Skeletal muscle tissue (tissue), 4 donors: ENCODE data around the gene ISYNA1. TPM values are rescaled to one million over a fixed set of nuclear protein-coding genes. Genes with fewer than 3 reads are reported as not detected.
A peak's percentile ranks its signal among the peaks of the same experiment; 100 is the strongest.

Experiments
- H3K27ac ChIP-seq: one replicate; pipeline ENCODE4 v1.7.0; 2013; ENCODE audit warnings: mild to moderate bottlenecking, low read depth, low read length, inconsistent platforms
- H3K27me3 ChIP-seq, 3 donors: one replicate each; pipeline ENCODE4 v1.7.0; 2013; ENCODE audit warnings: low read length in 3 of 3; ENCODE audit not compliant: control insufficient read depth in 3 of 3, insufficient read depth in 3 of 3
- H3K36me3 ChIP-seq, 3 donors: one replicate each; pipeline ENCODE4 v1.7.0; 2013; ENCODE audit warnings: low read length in 3 of 3; ENCODE audit not compliant: control insufficient read depth in 3 of 3, insufficient read depth in 3 of 3
- H3K4me1 ChIP-seq, 3 donors: one replicate each; pipeline ENCODE4 v1.7.0; 2013; ENCODE audit warnings: low read length in 3 of 3, mild to moderate bottlenecking in 3 of 3; ENCODE audit not compliant: control insufficient read depth in 3 of 3, insufficient read depth in 3 of 3
- H3K4me3 ChIP-seq, 3 donors: one replicate each; pipeline ENCODE4 v1.7.0; 2013; ENCODE audit warnings: low read length in 3 of 3
- H3K9ac ChIP-seq, 3 donors: one replicate each; pipeline ENCODE4 v1.7.0; 2013; ENCODE audit warnings: low read length in 3 of 3, mild to moderate bottlenecking in 3 of 3, moderate library complexity in 2 of 3, low read depth in 1 of 3
- H3K9me3 ChIP-seq, 3 donors: one replicate each; pipeline ENCODE4 v1.7.0; 2013; ENCODE audit warnings: low read length in 3 of 3; ENCODE audit not compliant: control insufficient read depth in 3 of 3
- total RNA-seq: library from RNA; depleted of rRNA; stranded (reverse); fragments of >200 nt; gene quantifications from one replicate; pipeline ENCODE4 v1.2.3, GENCODE V29; 2014
- donor health status: Osteomylitis.

ISYNA1 gene
- total RNA-seq, 1 donor from 2014 or later: 86.6 TPM

DNA sequence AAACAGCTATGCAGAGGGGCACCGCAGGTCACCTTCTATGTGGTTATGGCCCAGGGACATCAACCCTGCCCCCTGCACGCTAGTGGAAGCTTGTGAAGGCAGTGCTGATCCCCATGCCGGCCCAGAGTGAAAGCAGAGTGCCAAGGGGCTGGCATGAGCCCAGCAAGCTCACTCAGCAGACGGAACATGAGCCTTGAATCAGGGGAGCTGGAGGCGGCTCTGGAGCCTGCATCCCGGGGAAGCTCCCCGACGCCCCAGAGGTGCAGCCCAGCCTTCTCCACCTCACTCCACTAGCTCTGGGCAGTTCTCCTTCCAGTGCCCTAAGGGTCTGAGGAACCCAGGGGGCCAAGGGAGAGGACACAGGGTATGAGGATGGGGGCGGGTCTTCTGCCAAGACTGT, 19.0 kb upstream of the ISYNA1 start:
- Histone ChIP-seq H3K27ac (peak overlapping the region; percentile 95), H3K4me1 (peaks cover 49 to 71% (median 62%) of the 10 kb centered on the region in 3 donors), H3K9me3 (no peaks in the 10 kb centered on the region), H3K4me3 (no peak overlapping the region), H3K27me3 (no peaks in the 10 kb centered on the region), H3K9ac (peak overlapping the region; percentile 27 to 66 (median 54)), H3K36me3 (peaks cover 8 to 31% (median 26%) of the 10 kb centered on the region in 3 donors)

DNA sequence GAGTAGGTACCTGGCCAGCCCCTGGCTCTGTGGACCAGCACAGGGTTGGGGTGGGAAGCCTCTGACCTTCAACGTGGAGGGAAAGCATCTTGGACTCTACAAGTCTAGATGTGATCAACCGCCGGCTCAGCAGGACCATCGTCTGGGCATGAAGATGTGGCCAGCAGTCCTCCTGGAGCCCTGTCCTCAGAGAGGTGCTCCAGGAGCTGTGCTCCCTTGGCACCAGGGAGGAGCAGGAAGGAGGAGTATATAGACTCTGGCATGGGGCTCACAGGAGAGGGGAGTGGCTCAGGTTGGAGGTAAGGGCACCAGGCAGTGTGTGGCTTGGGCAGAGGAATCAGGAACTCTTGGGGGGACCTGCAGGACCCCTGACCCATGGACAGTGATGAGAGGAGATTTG, 18.3 kb upstream of the ISYNA1 start:
- H3K4me3 ChIP-seq: no peak overlapping the region
- peaks cover 8 to 32% (median 23%) of the 10 kb centered on the region in 3 donors for H3K36me3 ChIP-seq
- H3K9ac ChIP-seq: peak overlapping the region; percentile 20 to 66 (median 45)
- no peaks in the 10 kb centered on the region for H3K9me3 ChIP-seq
- H3K27ac ChIP-seq: peak overlapping the region; percentile 95
- H3K27me3 ChIP-seq: no peaks in the 10 kb centered on the region
- H3K4me1 ChIP-seq: peaks cover 42 to 71% (median 58%) of the 10 kb centered on the region in 3 donors

DNA sequence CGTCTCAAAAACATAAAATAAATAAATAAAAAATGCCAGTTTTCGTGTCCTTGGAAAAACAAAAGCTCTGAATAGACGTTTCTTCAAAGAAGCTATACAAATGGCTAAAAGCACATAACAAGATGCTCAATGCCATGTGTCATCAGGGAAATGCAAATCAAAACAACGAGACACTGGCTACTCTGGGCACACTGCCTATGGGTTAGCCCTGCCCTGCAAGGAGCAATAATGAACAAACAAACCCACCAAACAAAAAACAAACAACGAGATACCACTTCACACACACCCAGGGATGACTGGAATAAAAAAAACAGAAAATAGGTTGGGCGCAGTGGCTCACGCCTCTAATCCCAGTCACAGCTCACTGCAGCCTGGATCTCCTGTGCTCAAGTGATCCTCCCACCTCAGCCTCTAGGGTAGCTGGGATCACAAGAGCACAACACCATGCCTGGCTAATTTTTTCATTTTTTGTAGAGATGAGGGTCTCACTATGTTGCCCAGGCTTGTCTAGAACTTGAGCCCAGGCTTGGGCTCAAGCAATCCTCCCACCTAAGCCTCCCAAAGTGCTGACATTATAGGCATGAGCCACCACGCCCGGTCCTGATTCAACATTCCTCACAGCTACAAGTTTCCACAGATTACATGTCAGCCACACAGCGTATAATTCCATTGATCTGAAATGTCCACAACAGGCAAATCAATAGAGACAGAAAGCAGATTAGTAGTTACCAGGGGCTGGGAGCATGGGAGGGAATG, 15.5 kb upstream of the ISYNA1 start:
- Histone ChIP-seq H3K4me1 (peaks cover 26 to 55% (median 38%) of the 10 kb centered on the region in 3 donors), H3K36me3 (peaks cover 26 to 43% (median 40%) of the 10 kb centered on the region in 3 donors), H3K4me3 (no peak overlapping the region), H3K27ac (peak overlapping the region; percentile 2), H3K27me3 (no peaks in the 10 kb centered on the region), H3K9ac (peak overlapping the region in 1 of 3 donors; percentile 8), H3K9me3 (no peaks in the 10 kb centered on the region)

DNA sequence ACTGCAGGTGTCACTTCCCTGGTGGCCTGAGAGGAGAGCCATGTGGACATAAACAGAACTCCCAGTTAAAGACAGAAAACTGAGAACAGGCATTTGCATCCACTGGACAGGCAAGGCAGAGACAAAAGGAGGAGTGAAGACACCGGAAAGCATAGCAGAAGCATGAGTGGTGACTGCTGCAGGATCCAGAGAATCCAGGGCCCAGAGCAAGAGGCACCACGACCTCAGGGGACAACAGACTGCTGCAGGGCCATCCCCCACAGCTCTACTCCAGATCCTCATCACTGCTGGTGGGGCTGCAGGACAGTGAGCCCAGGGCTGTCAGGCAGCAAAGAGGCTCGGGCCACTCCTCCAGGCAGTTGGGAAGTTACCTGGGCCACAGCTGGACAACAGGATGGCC, 14.5 kb upstream of the ISYNA1 start:
- Histone ChIP-seq H3K27ac (no peak overlapping the region), H3K4me1 (peaks cover 19 to 44% (median 28%) of the 10 kb centered on the region in 3 donors), H3K4me3 (no peak overlapping the region), H3K9me3 (no peaks in the 10 kb centered on the region), H3K36me3 (peaks cover 32 to 43% (median 42%) of the 10 kb centered on the region in 3 donors), H3K27me3 (no peaks in the 10 kb centered on the region), H3K9ac (peak overlapping the region in 2 of 3 donors; percentile 7 to 25)

DNA sequence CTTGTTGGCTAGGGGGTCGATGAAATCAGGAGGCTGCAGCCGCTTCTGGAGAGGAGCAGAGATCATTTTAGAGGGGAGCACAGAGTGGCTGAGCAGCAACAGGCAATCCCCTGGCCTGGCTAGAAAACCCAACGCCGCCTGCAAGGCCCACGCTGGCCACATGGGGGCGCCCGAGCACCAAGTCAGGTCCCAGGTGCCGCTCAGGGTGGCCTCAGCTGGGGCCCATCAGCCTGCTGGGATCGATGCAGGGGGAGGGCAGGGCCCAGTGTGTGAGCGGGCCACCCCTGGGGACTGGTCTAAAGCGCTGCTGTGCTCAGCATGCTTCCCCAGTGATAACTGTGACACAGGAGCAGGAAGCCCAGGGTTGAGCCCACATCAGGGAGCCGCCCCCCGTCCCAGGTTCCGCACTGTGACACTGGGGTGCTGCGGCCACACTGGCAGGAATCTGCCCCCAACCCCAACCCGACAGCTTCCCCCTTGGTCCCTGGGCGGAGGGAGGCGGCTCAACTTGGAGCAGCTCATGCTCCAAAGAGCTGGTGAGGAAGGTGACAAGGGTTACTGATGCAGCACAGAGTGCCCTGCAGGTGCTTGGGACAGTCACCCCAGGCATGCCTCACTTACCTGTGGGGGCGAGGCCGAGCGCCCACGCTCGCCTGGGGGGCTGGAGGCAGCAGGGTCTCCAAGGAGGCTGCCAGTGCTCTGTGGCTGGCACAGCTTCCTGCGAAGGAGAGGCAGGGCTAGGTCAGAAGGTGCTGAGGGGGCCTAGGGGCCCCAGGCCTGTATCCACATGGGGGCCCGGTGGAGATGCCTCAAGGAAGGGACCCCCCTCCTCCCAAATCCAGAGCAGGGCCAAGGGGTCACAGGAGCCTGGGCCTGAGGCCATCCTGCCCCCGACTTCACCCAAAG, 13.3 kb upstream of the ISYNA1 start:
- Histone ChIP-seq H3K27ac (no peak overlapping the region), H3K9me3 (no peaks in the 10 kb centered on the region), H3K27me3 (no peaks in the 10 kb centered on the region), H3K4me1 (peaks cover 10 to 32% (median 17%) of the 10 kb centered on the region in 3 donors), H3K36me3 (peaks cover 43 to 53% (median 52%) of the 10 kb centered on the region in 3 donors), H3K4me3 (no peak overlapping the region), H3K9ac (peak overlapping the region in 2 of 3 donors; percentile 14 to 45)

DNA sequence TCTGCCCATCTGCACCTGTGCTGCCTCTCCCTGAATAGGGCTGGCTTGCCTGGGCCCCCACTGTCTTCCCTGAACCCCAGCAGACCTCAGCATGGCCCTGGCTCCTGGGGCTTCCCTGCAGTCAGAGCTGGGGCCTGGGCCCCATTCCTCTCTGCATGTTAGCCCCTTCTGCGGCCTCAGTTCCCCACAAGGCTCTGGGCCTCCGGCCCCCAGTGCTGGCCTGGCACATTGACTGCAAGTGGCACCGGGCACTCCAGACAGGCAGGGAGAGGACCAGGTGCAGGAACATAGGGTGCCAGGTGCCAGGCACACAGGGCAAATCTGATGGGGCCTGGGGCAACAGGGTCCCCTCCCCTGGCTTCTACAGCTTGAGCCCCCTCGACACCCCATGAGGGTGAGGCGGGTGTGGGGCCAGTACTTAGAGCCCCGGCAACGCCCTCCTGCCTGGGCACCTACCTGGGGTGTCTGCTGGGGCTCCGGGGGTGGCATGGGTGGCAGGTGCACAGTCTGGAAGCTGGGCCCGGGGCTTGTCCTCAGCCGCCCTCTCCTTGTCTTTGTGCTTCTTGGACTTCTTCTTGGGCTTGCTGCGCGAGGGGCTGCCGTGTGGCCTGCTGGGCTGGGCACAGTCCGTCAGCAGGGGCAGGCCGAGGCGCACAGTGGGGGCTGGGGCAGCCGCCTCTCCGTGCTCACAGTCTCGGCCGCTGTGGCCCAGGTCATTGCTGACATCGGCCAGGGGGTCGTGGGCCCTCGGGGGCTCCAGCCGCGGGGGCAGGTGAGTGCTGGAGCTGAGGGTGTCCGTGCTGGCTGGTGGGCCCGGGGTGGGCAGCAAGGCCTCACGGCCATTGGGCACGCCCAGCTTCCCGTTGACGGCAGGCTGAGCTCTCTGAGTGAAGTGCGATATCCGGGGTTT, 12.3 kb upstream of the ISYNA1 start:
- Histone ChIP-seq H3K9me3 (no peaks in the 10 kb centered on the region), H3K9ac (peak overlapping the region in 1 of 3 donors; percentile 14), H3K4me1 (peaks cover 10 to 30% (median 14%) of the 10 kb centered on the region in 3 donors), H3K36me3 (peaks cover 48 to 60% (median 58%) of the 10 kb centered on the region in 3 donors), H3K4me3 (no peak overlapping the region), H3K27ac (no peak overlapping the region), H3K27me3 (no peaks in the 10 kb centered on the region)

DNA sequence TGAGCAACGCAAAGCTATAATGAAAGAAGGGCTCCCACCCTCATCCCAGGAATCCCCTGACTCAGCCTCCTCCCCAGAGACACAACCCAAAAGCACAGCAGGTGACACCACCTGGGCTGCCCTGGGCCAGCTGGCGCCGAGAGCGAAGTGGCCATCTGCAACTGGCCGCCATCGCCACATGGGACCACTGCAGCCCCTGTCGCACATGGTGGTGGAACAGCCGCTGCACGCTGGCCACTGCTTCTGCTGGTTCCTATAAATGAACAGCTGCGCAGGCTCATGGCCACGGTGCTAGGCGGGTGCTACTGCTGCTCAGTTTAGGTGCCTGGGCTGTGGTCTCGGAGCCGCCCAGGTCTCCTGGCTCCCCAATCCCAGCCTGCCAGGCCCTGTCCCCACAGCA, 11.6 kb upstream of the ISYNA1 start:
- peaks cover 10 to 30% (median 14%) of the 10 kb centered on the region in 3 donors for H3K4me1 ChIP-seq
- no peak overlapping the region for H3K9ac ChIP-seq
- H3K4me3 ChIP-seq: no peak overlapping the region
- no peaks in the 10 kb centered on the region for H3K9me3 ChIP-seq
- no peaks in the 10 kb centered on the region for H3K27me3 ChIP-seq
- peaks cover 52 to 65% (median 63%) of the 10 kb centered on the region in 3 donors for H3K36me3 ChIP-seq
- no peak overlapping the region for H3K27ac ChIP-seq

DNA sequence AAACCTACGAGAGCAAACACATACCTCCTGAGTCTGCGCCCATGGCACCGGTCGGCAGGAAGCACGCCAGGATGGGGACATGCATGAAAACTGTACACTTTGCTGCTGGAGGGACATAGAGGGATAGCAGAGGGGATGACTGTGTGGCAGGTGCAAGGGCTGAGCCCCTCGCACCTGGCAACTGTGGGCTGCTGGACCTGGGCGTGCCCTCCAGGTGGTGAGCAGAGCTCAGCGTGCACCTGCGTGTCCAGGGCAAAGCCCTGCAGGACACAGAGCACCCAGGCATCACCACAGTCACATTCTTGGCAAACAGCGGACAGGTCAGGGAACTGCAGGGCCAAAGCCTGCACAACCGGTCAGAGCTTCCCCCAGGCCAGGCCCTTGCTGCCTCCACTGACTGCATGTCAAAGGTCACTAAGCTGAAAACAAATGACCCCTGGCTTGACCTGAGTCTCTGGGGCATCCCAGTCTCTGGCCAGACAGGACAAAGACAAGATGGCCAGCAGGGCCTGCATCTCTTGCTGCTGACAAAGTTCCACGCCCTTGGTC, 9.0 kb upstream of the ISYNA1 start:
- Histone ChIP-seq H3K36me3 (peaks cover 65 to 74% (median 67%) of the 10 kb centered on the region in 3 donors), H3K27me3 (no peaks in the 10 kb centered on the region), H3K4me1 (peaks cover 6 to 18% (median 11%) of the 10 kb centered on the region in 3 donors), H3K9ac (no peak overlapping the region), H3K9me3 (no peaks in the 10 kb centered on the region), H3K27ac (no peak overlapping the region), H3K4me3 (no peak overlapping the region)
